Measurements from ENCODE around the gene METTL13.

METTL13 gene

GRCh38 chr1:171781176-171781875, at the start of gene METTL13:
TSS of gene METTL13 (plus strand) at chr1:171781660. CDS start at chr1:171781968, 308 bp downstream.
- DNase-seq (ENCODE audit: low spot score): peak; percentile 99

- no peak for DNase-seq (ENCODE audit: low spot score)
These were observed 45.3 kb upstream of the METTL13 start for GRCh38 chr1:171736196-171736595.

- no peak for DNase-seq (ENCODE audit: low spot score)
These were observed 42.5 kb upstream of the METTL13 start for GRCh38 chr1:171738911-171739310.

- no peak for DNase-seq (ENCODE audit: low spot score)
These were observed 41.8 kb upstream of the METTL13 start for GRCh38 chr1:171739656-171740055.

GRCh38 chr1:171740356-171740863, 41.0 kb upstream of the METTL13 start:
- no peak for DNase-seq (ENCODE audit: low spot score)

- DNase-seq (ENCODE audit: low spot score): peak; percentile 63
These were observed 40.2 kb upstream of the METTL13 start for GRCh38 chr1:171740987-171741871.

- peak; percentile 96 for DNase-seq (ENCODE audit: low spot score)
These were observed 39.4 kb upstream of the METTL13 start, which contains the start of gene VAMP4 for GRCh38 chr1:171741872-171742576. TSS of gene VAMP4 (minus strand) at chr1:171742065. CDS start at chr1:171738414, 3,651 bp downstream.

- DNase-seq (ENCODE audit: low spot score): peak; percentile 56
These were observed 38.9 kb upstream of the METTL13 start for GRCh38 chr1:171742577-171742922.

GRCh38 chr1:171743081-171743870, 38.2 kb upstream of the METTL13 start:
- DNase-seq (ENCODE audit: low spot score): no peak

GRCh38 chr1:171744986-171745385, 36.5 kb upstream of the METTL13 start:
- DNase-seq (ENCODE audit: low spot score): no peak

GRCh38 chr1:171748651-171749050, 32.8 kb upstream of the METTL13 start:
- DNase-seq (ENCODE audit: low spot score): no peak

GRCh38 chr1:171751221-171751620, 30.2 kb upstream of the METTL13 start:
- DNase-seq (ENCODE audit: low spot score): no peak

GRCh38 chr1:171753182-171753581, 28.3 kb upstream of the METTL13 start:
- DNase-seq (ENCODE audit: low spot score): no peak

GRCh38 chr1:171753685-171754352, 27.6 kb upstream of the METTL13 start:
- no peak for DNase-seq (ENCODE audit: low spot score)

- DNase-seq (ENCODE audit: low spot score): no peak
These were observed 27.1 kb upstream of the METTL13 start for GRCh38 chr1:171754353-171754705.

GRCh38 chr1:171754971-171755370, 26.5 kb upstream of the METTL13 start:
- DNase-seq (ENCODE audit: low spot score): no peak

GRCh38 chr1:171756856-171757255, 24.6 kb upstream of the METTL13 start:
- DNase-seq (ENCODE audit: low spot score): no peak

GRCh38 chr1:171758011-171758410, 23.4 kb upstream of the METTL13 start:
- no peak for DNase-seq (ENCODE audit: low spot score)

- DNase-seq (ENCODE audit: low spot score): no peak
These were observed 19.3 kb upstream of the METTL13 start for GRCh38 chr1:171762143-171762563.

- DNase-seq (ENCODE audit: low spot score): no peak
These were observed 17.7 kb upstream of the METTL13 start for GRCh38 chr1:171763764-171764163.

- no peak for DNase-seq (ENCODE audit: low spot score)
These were observed 12.3 kb upstream of the METTL13 start for GRCh38 chr1:171769171-171769570.
